22Rv1 (cell line): Measurements from ENCODE around the gene ATAD3B.
"Not testable (repeated sequence)": the region's sequence is repeated elsewhere in the genome, so short reads cannot be mapped to it uniquely, and the experiment has no call there.

Experiments
- ZFX ChIP-seq: fragments of 450-650 bp; IDR thresholded peaks from 2 replicates; pipeline ENCODE4 v1.6.1; 2017; ENCODE audit warnings: antibody characterized with exemption, borderline replicate concordance
- TF ChIP-seq, protein P1 (sequence below): fragments of 450-650 bp; IDR thresholded peaks from 2 replicates; pipeline ENCODE4 v1.5.1; 2017; ENCODE audit warnings: mild to moderate bottlenecking

DNA sequence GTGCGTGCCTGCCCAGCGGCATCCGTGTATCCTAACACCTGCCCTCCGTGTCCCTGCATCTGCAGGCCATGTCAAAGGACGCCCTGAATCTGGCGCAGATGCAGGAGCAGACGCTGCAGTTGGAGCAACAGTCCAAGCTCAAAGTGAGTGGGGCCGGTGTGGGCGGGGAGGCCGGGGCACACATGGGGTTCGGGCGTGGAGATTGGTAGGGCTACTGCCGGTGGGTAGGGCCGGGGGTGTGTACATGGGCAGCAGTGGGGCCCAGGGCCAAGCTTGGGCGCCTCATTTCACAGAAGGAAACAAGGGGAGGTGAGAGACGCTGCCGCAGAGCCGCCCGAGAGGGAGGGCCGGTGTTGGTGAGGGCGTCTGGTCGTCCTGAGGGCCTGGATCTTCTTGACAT, 20.9 kb upstream of the ATAD3B start:
- TF ChIP-seq, protein P1, sequence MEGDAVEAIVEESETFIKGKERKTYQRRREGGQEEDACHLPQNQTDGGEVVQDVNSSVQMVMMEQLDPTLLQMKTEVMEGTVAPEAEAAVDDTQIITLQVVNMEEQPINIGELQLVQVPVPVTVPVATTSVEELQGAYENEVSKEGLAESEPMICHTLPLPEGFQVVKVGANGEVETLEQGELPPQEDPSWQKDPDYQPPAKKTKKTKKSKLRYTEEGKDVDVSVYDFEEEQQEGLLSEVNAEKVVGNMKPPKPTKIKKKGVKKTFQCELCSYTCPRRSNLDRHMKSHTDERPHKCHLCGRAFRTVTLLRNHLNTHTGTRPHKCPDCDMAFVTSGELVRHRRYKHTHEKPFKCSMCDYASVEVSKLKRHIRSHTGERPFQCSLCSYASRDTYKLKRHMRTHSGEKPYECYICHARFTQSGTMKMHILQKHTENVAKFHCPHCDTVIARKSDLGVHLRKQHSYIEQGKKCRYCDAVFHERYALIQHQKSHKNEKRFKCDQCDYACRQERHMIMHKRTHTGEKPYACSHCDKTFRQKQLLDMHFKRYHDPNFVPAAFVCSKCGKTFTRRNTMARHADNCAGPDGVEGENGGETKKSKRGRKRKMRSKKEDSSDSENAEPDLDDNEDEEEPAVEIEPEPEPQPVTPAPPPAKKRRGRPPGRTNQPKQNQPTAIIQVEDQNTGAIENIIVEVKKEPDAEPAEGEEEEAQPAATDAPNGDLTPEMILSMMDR, result not testable (repeated sequence)
- TF ChIP-seq ZFX, result not testable (repeated sequence)
